ENCODE results near the gene SGK1.

- TF ChIP-seq POLR2A (IDR thresholded peaks at IDR 0.05; ENCODE audit: extremely low read depth, insufficient read length) (no peak), MAX (IDR thresholded peaks at IDR 0.05; ENCODE audit: low read depth, low read length) (no peak), CTCF (IDR thresholded peaks at IDR 0.05; ENCODE audit: low read depth, low read length) (no peak)
These were observed 45.5 kb downstream of the SGK1 start for GRCh38 chr6:134272374-134272773.
